Measurements from ENCODE around the gene NUP210L. TPM values are rescaled to one million over a fixed set of nuclear protein-coding genes. Genes with fewer than 3 reads are reported as not detected.

Gene NUP210L
- polyA plus RNA-seq, 2 of the 4 experiments (the other 2 are of a cell fraction): not detected

GRCh38 chr1:154093699-154094098 is 61.2 kb downstream of the NUP210L start:
- ChIA-PET CTCF (interaction anchor here (0.6 kb wide), 2 partner anchors 27 to 72 kb away, joined by 3 to 4 read pairs; no protein-coding TSS in a partner anchor), POLR2A (no interaction called here)
- TF ChIP-seq BCL3 (IDR thresholded peaks at IDR 0.05) (no peak), CHD4 (IDR thresholded peaks at IDR 0.05; ENCODE audit: borderline replicate concordance) (no peak), POLR2A (IDR thresholded peaks at IDR 0.05; ENCODE audit: low read length) (no peak), KDM1A (IDR thresholded peaks at IDR 0.05; ENCODE audit: low read depth) (no peak), HOXB5 (CRISPR knock-in tag; IDR thresholded peaks at IDR 0.05) (no peak), RFX5 (IDR thresholded peaks at IDR 0.05) (no peak), EHF (CRISPR knock-in tag; IDR thresholded peaks at IDR 0.05) (no peak), ZSCAN20 (CRISPR knock-in tag; IDR thresholded peaks at IDR 0.05) (no peak), FOSL2 (IDR thresholded peaks at IDR 0.05) (no peak), FOSL2 (CRISPR knock-in tag; IDR thresholded peaks at IDR 0.05) (no peak), TP53 (CRISPR knock-in tag; IDR thresholded peaks at IDR 0.05) (no peak), ZC3H11A (IDR thresholded peaks at IDR 0.05) (no peak), E2F6 (IDR thresholded peaks at IDR 0.05; ENCODE audit: borderline replicate concordance, low read depth) (no peak)
- H3K9me3 ChIP-seq: no peaks in the 10 kb centered on the region
- H3K27ac ChIP-seq: no peak overlapping the region
- H3K4me1 ChIP-seq: no peaks in the 10 kb centered on the region
- WGBS (ENCODE audit: missing lambda C conversion rate): 47% methylated on average over 3 of the region's 3 CpGs
- no peak for DNase-seq (ENCODE audit: low read depth in 1 of 2, low spot score in 1 of 2)
- H3K4me3 ChIP-seq: no peak overlapping the region
- no peak overlapping the region for H3K4me2 ChIP-seq
- FAIRE-seq: no peak
- ATAC-seq: no peak

- TF ChIP-seq USF2 (IDR thresholded peaks at IDR 0.05): no peak
- no peak for TF ChIP-seq RAD21 (conservative IDR thresholded peaks at IDR 0.05 in 1 of 2, IDR thresholded peaks at IDR 0.05 in 1 of 2)
- TF ChIP-seq HOXA7 (CRISPR knock-in tag; IDR thresholded peaks at IDR 0.05): no peak
- no peak for TF ChIP-seq BCL3 (IDR thresholded peaks at IDR 0.05)
- no peak for TF ChIP-seq HOXB5 (CRISPR knock-in tag; IDR thresholded peaks at IDR 0.05)
- TF ChIP-seq ATOH8 (CRISPR knock-in tag; IDR thresholded peaks at IDR 0.05; ENCODE audit: low read depth): no peak
- TF ChIP-seq RFX5 (IDR thresholded peaks at IDR 0.05): no peak
- no peak for TF ChIP-seq KDM5A (IDR thresholded peaks at IDR 0.05)
- no peak for TF ChIP-seq KDM1A (IDR thresholded peaks at IDR 0.05; ENCODE audit: low read depth)
- no peak for ATAC-seq
- Histone ChIP-seq H3K4me1 (no peaks in the 10 kb centered on the region), H3K4me3 (no peak overlapping the region), H3K4me2 (no peak overlapping the region), H3K9me3 (peaks cover 2% of the 10 kb centered on the region; the same call in 1 of the 3 replicates), H3K27ac (no peak overlapping the region)
- no peak for FAIRE-seq
- CTCF ChIA-PET: no interaction called here
- POLR2A ChIA-PET: no interaction called here
- DNase-seq (ENCODE audit: low read depth in 1 of 2, low spot score in 1 of 2): no peak
- 84% methylated on average over 7 of the region's 7 CpGs for WGBS (ENCODE audit: missing lambda C conversion rate)
Observed at GRCh38 chr1:154091706-154092105, 63.2 kb downstream of the NUP210L start.

GRCh38 chr1:154087574-154087973 is 67.3 kb downstream of the NUP210L start:
- Histone ChIP-seq H3K4me3 (no peak overlapping the region), H3K27ac (no peak overlapping the region), H3K9me3 (peaks cover 4% of the 10 kb centered on the region; the same call in 1 of the 3 replicates), H3K4me2 (no peak overlapping the region), H3K4me1 (no peaks in the 10 kb centered on the region)
- WGBS (ENCODE audit: missing lambda C conversion rate): 47% methylated on average over 2 of the region's 2 CpGs
- FAIRE-seq (no peak), ATAC-seq (no peak), DNase-seq (ENCODE audit: low read depth in 1 of 2, low spot score in 1 of 2) (no peak)
- CTCF ChIA-PET: no interaction called here
- POLR2A ChIA-PET: no interaction called here
- TF ChIP-seq JUN (IDR thresholded peaks at IDR 0.05) (no peak), CTCF (IDR thresholded peaks at IDR 0.05) (no peak), ZNF302 (CRISPR knock-in tag; IDR thresholded peaks at IDR 0.05) (no peak), CHD4 (IDR thresholded peaks at IDR 0.05; ENCODE audit: borderline replicate concordance) (no peak), BCL3 (IDR thresholded peaks at IDR 0.05) (no peak), MAFK (IDR thresholded peaks at IDR 0.05; ENCODE audit: partially characterized antibody) (no peak)
